ENCODE results near the gene RAB11FIP3.

- TF ChIP-seq CTCF (IDR thresholded peaks at IDR 0.05) (no peak), POLR2A (IDR thresholded peaks at IDR 0.05) (no peak), POLR2AphosphoS5 (IDR thresholded peaks at IDR 0.05) (no peak), EP300 (IDR thresholded peaks at IDR 0.05) (no peak)
These were observed 18.2 kb upstream of the RAB11FIP3 start for GRCh38 chr16:407253-407652.
